HG02571 (cell line): ENCODE results near the gene TPP1.

Experiments used
- ATAC-seq: cut with Tn5 transposase; IDR thresholded peaks from one replicate; pipeline ENCODE4 v1.9.1; 2021; ENCODE audit warnings: mild to moderate bottlenecking, moderate library complexity; ENCODE audit not compliant: unreplicated experiment

TPP1 gene

DNA sequence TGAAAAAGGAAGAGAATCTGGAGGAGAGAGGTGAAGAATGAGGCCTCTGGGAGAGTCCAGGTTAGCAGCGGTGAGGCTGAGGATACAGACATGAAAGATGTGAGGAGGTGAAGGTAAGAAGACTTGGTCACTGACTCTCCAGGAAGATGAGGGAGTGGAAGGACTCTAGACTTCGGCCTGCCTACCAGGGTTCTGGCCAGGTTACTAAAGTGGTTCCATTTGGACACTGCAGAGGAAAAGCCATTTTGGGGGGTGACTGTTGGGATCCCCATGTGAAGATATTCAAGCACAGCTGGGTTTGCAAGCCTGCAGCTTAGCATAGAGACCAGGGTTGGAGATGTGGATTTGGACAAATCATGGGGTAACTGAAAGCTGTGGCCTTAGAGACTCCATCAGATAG, 28.6 kb upstream of the TPP1 start:
- ATAC-seq = no peak

DNA sequence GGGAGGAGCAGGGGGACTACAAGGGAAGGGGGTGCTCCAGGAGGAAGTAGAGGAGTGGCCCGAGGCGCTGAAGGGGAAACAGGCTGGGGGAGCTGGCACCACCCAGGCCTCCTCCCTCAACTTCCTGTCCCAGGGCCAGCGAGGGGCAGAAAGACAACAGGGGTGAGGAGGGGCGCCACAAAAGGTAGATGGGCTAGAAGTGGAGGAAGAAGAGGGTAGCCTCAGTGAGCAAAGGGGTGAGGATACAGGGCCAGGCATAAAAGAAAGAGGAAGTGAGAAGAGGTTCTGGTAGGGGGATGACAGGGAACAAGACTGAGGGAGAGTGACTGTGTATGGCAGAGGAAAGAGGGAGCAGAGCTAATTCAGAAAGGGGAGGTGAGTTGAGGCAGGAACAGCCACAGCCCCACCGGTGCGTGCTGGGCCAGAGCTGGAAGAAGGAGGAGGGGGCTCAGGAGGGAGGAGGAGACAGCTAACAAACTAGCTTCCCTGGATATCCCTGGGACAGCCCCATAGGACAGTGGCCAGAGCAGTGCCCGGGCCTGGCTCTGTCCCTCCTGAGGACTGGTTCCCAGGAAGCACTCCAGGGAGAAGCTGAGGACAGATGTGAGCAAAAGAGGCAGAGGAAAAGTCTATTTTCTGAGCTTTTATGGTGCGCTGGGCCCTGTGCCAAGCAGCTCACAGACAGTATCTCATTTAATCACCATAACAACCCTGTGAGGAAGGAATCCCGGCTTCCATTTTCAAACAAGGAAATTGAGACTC, 27.9 kb upstream of the TPP1 start:
- peak; percentile 86 for ATAC-seq

DNA sequence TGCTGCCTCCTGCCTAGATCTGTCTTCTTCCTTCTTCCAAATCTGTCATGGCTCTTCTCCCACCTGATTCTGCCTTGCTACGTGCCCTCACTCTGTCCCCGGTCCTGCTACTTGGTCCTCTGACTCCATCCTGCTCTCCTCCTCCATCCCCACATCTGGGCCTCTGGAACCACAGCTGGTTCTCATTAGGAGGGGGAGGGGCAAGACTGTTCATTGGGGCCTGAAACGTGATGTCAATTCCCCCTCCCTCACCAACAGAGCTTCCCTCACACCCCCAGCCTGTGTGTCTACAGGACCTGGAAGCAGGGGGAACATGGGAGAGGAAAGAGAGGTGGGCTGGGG, 27.3 kb upstream of the TPP1 start:
- no peak for ATAC-seq

GRCh38 chr11:6646071-6646470, 26.8 kb upstream of the TPP1 start:
- no peak for ATAC-seq

GRCh38 chr11:6642957-6643356, 23.7 kb upstream of the TPP1 start:
- no peak for ATAC-seq

GRCh38 chr11:6640985-6641701, 21.9 kb upstream of the TPP1 start:
- no peak for ATAC-seq

DNA sequence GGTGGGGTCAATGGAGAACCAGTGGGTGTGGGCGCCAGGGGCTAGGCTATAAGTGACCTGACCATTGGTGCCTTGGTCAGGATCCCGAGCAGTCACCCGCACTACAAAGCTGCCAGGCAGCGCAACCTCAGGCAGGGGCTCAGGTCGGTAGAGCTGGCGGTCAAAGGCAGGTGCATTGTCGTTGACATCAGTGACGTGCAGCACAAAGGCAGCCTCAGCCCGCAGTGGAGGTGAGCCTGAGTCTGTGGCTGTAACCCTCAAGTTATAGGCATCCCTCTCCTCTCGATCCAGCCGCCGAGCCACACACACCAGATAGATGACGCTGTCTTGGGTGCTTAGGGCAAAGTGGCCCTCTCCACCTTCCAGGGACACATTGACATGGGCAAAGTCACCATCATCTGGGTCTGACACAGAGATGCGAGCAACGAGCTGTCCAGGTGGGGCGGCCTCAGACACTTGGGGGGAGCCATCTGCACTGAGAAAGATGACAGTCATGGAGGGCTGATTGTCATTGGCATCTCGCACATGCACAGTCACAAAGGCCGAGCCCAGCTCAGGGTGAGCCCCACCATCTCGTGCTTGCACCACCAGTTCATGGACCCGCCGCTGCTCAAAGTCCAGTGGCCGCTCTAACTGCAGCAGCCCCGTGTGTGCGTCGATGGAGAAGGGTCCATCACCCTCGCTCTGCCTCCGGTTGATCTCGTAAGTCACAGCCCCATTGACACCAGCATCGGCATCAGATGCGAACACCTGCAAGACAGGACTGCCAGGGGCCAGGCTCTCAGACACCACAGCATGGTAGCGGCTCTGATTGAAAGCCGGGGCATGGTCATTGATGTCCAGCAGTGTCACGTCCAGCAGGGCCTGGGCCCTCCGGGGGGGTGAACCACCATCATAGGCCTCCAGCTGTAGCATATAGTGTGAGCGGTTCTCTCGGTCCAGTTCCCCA, 21.1 kb upstream of the TPP1 start:
- no peak for ATAC-seq

DNA sequence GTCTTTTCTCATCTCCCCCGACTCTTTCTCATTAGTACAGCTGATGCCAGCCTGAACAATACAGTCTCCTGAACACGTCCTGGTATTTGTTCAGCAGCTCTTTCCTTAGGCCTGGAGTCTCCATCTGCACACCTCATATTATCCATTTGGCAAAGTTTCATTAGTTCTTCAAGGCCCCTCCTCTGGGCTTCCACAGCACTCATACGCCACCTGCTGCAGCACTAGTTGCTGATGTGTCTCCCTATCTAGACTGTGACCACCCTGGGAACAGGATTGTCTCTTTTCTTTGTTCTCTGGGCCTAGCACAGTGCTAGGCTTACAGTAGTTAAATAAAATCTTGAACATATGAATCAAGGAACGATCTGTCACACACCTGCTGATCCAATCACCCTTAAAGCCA, 19.2 kb upstream of the TPP1 start:
- ATAC-seq = no peak

DNA sequence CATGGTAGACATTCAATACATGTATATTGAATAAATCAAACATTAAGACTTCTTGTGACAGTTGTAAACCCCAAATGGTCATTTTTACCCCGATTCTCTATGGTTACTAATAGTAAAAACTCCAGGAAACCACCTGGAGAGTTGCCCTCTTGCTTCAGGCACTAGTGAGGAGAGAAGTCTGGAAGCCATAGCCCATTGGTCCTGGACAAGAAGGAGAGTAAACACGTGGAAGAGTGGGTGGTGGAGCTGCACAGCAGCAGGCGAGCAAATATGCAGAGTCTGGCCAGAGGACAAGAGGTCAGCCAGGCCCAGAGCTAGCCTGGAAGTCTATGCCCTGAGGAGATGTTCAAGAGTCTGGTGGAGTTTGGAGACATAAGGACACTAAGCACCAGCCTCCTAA, 18.6 kb upstream of the TPP1 start:
- ATAC-seq = no peak

DNA sequence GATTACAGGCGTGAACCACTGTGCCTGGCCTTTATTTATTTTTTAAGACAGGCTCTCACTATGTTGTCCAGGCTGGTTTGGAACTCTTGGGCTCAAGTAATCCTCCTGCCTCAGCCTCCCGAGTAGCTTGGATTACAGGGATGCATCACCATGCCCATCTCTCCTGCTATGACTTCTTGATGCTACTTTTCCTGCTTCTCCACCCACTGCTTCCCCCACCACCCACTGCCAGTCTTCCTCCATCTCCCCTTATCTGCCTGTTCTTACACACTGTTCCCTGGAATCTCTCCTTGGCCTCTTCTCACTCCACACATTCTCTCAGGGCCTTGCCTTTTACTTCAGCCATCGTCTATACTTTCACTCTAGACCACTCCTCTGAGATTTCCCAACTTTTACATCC, 17.3 kb upstream of the TPP1 start:
- ATAC-seq = no peak

GRCh38 chr11:6635082-6635932, 16.1 kb upstream of the TPP1 start:
- ATAC-seq = no peak

GRCh38 chr11:6634534-6634933, 15.3 kb upstream of the TPP1 start:
- no peak for ATAC-seq

DNA sequence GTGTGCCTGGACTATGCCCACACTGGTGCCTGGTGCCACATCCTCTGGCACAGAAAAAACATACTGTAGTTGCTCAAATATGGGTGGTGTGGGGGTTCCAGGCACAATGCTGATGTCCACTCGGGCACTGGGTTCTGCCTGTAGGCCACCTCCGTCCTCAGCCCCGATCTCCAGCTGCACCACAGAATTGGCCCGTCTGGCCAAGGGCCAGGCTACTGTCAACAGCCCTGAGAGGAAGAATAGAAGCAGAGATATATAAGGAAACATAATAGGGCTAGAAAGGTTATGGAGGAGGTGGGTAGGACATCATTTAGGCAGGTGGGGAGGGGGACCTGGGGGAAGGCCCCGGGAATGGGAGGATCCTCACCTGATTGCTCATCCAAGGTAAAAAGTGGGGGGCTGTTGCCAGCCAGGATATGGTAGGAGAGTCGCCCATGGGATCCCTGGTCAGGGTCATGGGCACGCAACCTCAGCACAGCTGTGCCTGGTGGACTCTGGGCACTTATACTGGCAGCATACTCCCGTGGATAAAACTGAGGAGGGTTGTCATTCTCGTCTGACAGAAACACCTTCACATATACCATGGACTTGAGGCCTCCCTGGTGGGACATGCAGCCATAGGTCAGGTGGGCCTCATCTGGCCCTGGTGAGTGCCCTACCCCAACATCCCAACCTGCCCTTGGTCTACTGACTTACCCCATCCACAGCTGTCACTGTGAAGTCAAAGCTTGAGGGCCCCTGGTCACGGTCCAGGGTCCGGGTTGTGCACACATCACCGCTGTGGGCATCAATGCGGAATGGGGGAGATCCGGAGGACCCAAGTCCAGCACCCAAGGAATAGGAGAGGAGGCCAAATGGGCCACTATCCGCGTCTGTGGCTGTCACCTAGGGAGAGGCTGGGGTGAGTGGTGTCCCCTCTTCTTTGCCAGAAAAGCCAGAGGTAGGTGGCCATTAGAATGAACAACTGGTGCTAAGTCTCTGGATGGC, 14.5 kb upstream of the TPP1 start:
- no peak for ATAC-seq

DNA sequence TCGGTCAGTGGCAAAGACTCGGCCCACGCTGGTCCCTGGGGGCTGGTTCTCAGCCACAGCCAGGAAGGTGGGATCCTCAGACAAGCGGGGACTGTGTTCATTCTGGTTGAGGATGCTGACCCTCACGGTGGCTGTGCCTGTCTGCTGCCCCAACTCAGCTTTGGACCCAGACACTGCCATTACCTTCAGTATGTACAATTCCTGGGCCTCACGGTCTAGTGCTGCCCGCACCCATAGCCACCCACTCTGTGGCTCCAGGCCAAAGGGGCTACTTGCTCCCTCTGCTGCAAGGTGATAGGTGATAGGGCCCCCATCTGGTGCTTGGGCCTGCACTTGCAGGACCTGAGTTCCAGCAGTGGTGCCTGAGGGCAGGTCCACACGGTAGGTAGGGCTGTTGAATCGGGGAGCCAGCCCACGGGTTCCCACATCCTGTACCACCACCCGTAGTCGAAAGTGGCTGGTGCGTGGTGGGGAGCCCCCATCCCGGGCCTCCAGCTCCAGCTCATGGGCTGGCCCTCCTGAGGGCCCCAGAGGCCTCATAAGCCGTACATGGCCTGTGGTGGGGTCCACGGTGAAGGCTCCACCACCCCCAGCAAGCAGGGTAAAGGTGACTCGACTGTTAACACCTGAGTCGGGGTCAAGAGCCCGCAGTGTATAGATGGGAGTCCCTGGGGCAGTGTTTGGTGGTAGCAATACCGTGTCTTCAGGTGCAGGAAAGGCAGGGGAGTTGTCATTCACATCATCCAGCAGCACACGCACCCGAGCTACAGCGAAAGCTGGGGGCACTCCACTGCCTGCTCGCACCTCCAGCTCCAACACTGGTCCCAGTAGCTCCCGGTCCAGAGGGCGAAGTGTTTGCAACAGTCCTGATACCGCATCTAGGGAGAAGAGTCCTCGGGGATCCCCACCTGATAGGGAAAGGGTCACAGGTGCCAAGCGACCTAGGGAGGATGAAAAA, 13.2 kb upstream of the TPP1 start:
- no peak for ATAC-seq

DNA sequence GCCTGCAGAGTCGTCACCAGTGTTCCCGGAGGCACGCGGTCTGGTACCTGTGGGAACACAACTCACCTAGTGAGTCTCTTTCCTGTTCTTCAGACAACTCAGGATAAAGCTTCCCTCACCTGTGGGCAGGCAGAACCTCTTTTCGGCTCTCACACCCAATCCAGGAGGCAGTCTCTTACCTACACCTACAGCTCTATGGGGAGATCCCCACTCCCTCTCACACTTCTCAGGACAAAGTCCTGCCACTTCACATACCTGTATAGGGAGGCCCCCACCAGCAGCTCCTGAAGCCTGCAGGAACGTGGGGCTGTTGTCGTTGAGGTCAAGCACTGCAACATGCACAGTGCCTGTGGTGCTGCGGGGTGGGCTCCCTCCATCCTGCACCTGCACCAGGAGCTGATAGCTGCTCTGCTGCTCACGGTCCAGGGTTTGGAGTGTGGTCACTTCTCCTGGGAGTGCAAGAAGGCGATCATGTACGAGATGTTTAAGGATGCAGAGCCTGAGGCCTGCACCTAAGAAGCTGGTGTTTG, 12.2 kb upstream of the TPP1 start:
- no peak for ATAC-seq

- no peak for ATAC-seq
Measured at GRCh38 chr11:6630632-6631291, 11.5 kb upstream of the TPP1 start.

GRCh38 chr11:6629892-6630631, 10.8 kb upstream of the TPP1 start:
- no peak for ATAC-seq
